K562 (cell line): ENCODE results near the gene NTPCR. TPM values are rescaled to one million over a fixed set of nuclear protein-coding genes. Genes with fewer than 3 reads are reported as not detected.

Experiments used
- ATAC-seq: fragments of 200-7000 bp; cut with Tn5 transposase; 3 replicates; pipeline ENCODE4 v1.9.1; 2020; ENCODE audit warnings: moderate library complexity
- BruUV-seq: library from RNA; stranded (reverse); fragments of 400-500 nt; replicated peaks from 2 replicates; lab custom pipeline; 2021; lab: Mats Ljungman, UMichigan
- CTCF ChIA-PET: fragments of 300-600 bp; formaldehyde crosslinking; extraction: SDS; loops from one replicate; lab custom pipeline; 2021; ENCODE audit warnings: low intra/inter-chr PET ratio; lab: Yijun Ruan, JAX
- POLR2A ChIA-PET: fragments of 300-600, 350-650 bp; sonication (Branson Sonifier 250); formaldehyde crosslinking; extraction: SDS; loops from one replicate; lab custom pipeline; 2021; ENCODE audit warnings: antibody characterized with exemption, inconsistent platforms; lab: Yijun Ruan, JAX
- DNase-seq, 4 experiments: peaks; one replicate each; pipeline versions ENCODE4 v3.0.0 to v3.0.0-alpha.2; 2011 to 2018; ENCODE audit warnings: low spot score in 3 of 4, mixed read lengths in 3 of 4; ENCODE audit errors: extremely low read depth in 1 of 4
- FAIRE-seq: peaks from 2 replicates; lab custom pipeline; 2011; peaks lifted over from hg19 to GRCh38; lab: Jason Lieb, UNC
- H2AFZ ChIP-seq: 2 replicates; pipeline ENCODE4 v1.6.0; 2011; ENCODE audit warnings: low read depth, low read length, control low read depth, inconsistent platforms
- H3K27ac ChIP-seq: fragments of 200-600 bp; 3 replicates; pipeline ENCODE4 v1.8.0; 2011; ENCODE audit warnings: low read depth, mild to moderate bottlenecking, control low read depth, inconsistent platforms, low read length, moderate library complexity, mixed read lengths; ENCODE audit errors: extremely low read depth
- H3K27me3 ChIP-seq, 2 experiments: fragments of 300-600 bp in 1 of 2; 2 replicates in 1 of 2; 3 replicates in 1 of 2; pipeline versions ENCODE4 v1.6.0 to v1.8.0; 2011; ENCODE audit warnings: inconsistent platforms in 2 of 2, low read length in 2 of 2, mild to moderate bottlenecking in 1 of 2, mixed read lengths in 1 of 2, moderate library complexity in 1 of 2; ENCODE audit not compliant: control insufficient read depth in 2 of 2, insufficient read depth in 2 of 2
- H3K36me3 ChIP-seq: fragments of 300-600 bp; 3 replicates; pipeline ENCODE4 v1.8.0; 2011; ENCODE audit warnings: mild to moderate bottlenecking, low read length, inconsistent platforms; ENCODE audit not compliant: control insufficient read depth, insufficient read depth
- H3K4me1 ChIP-seq, 2 experiments: fragments of 200-600 bp in 1 of 2; replicated peaks in 1 of 2; 2 replicates in 1 of 2; 3 replicates in 1 of 2; pipeline versions ENCODE4 v1.5.1 to v1.8.0; 2011; ENCODE audit warnings: inconsistent platforms in 2 of 2, low read length in 2 of 2, mild to moderate bottlenecking in 1 of 2, mixed read lengths in 1 of 2, moderate library complexity in 1 of 2; ENCODE audit not compliant: control insufficient read depth in 2 of 2, insufficient read depth in 2 of 2
- H3K4me2 ChIP-seq: 2 replicates; pipeline ENCODE4 v1.6.1; 2011; ENCODE audit warnings: low read length, control low read depth, inconsistent platforms, mixed read lengths; ENCODE audit not compliant: insufficient read depth
- H3K4me3 ChIP-seq: fragments of 200-600 bp; sonication (generic), shearing (Covaris generic); 2 replicates; pipeline ENCODE4 v1.5.1; 2016; ENCODE audit warnings: control low read depth, inconsistent platforms
- H3K79me2 ChIP-seq: fragments of 200-600 bp; 3 replicates; pipeline ENCODE4 v1.8.0; 2011; ENCODE audit warnings: low read length, inconsistent platforms; ENCODE audit not compliant: control insufficient read depth, insufficient read depth
- H3K9ac ChIP-seq, 2 experiments: 2 replicates each; pipeline versions ENCODE4 v1.6.0 to v1.6.1; 2011; ENCODE audit warnings: low read depth in 2 of 2, low read length in 2 of 2, control low read depth in 1 of 2, inconsistent platforms in 1 of 2, mild to moderate bottlenecking in 1 of 2, mixed read lengths in 1 of 2; ENCODE audit not compliant: insufficient read depth in 1 of 2
- H3K9me1 ChIP-seq: one replicate; pipeline ENCODE4 v1.6.0; 2011; ENCODE audit warnings: inconsistent platforms, mild to moderate bottlenecking, low read length, moderate library complexity; ENCODE audit not compliant: control insufficient read depth, insufficient read depth
- H3K9me3 ChIP-seq: replicated peaks from 2 replicates; pipeline ENCODE4 v1.5.1; 2011; ENCODE audit warnings: low read depth, low read length, inconsistent platforms; ENCODE audit not compliant: control insufficient read depth, insufficient read depth
- H4K20me1 ChIP-seq: replicated peaks from 2 replicates; pipeline ENCODE4 v1.6.1; 2011; ENCODE audit warnings: low read length, inconsistent platforms, mixed read lengths; ENCODE audit not compliant: control insufficient read depth, insufficient read depth
- JUND ChIP-seq, 2 experiments: IDR thresholded peaks; 2 replicates in 1 of 2; 3 replicates in 1 of 2; pipeline ENCODE4 v1.6.1; 2011; ENCODE audit warnings: borderline replicate concordance in 2 of 2, low read depth in 2 of 2, low read length in 2 of 2, improper control_type of control experiment in 1 of 2, missing biosample characterization in 1 of 2, missing genetic modification characterization in 1 of 2, missing genetic modification reagents in 1 of 2
- MAFG ChIP-seq: fragments of 450-650 bp; conservative IDR thresholded peaks from 2 replicates; pipeline ENCODE4 v1.6.1; 2016; ENCODE audit warnings: missing genetic modification characterization, missing compliant biosample characterization
- NFE2 ChIP-seq: IDR thresholded peaks from 2 replicates; pipeline ENCODE4 v1.6.1; 2014; ENCODE audit warnings: antibody characterized with exemption, low read depth
- NFE2L1 ChIP-seq: fragments of 450-650 bp; IDR thresholded peaks from 2 replicates; pipeline ENCODE4 v1.6.1; 2016; ENCODE audit warnings: missing genetic modification characterization, low read depth, mild to moderate bottlenecking, missing compliant biosample characterization, moderate library complexity, borderline replicate concordance
- RBFOX2 ChIP-seq: fragments of 200-400 bp; formaldehyde crosslinking; IDR thresholded peaks from 2 replicates; pipeline ENCODE4 v1.6.1; 2017; ENCODE audit warnings: low read depth, mild to moderate bottlenecking, low read length, moderate library complexity
- YY1 ChIP-seq, 3 experiments: IDR thresholded peaks; 2 replicates each; pipeline ENCODE4 v1.6.1; 2011; ENCODE audit warnings: low read length in 2 of 3, mild to moderate bottlenecking in 2 of 3, moderate library complexity in 2 of 3, borderline replicate concordance in 1 of 3, control low read depth in 1 of 3, low read depth in 1 of 3; ENCODE audit not compliant: insufficient read depth in 3 of 3, insufficient replicate concordance in 2 of 3, control insufficient read depth in 1 of 3, insufficient read length in 1 of 3; ENCODE audit errors: extremely low read depth in 1 of 3
- ZNF512 ChIP-seq: IDR thresholded peaks from 2 replicates; pipeline ENCODE4 v1.6.1; 2016; ENCODE audit warnings: missing genetic modification characterization, missing compliant biosample characterization
- WGBS: fragments of 100-300 bp; shearing (Covaris generic); methylation state at CpG from one replicate; pipeline ENCODE4 v1.1.6; 2016; ENCODE audit warnings: low coverage, mixed read lengths; ENCODE audit not compliant: insufficient coverage; ENCODE audit errors: missing lambda C conversion rate; 5-methylcytosine and 5-hydroxymethylcytosine counted together
- in situ Hi-C: fragments of 300-500 bp; cut with MboI; formaldehyde crosslinking; loops from 4 replicates; pipeline ENCODE4 v1.15.0; 2018; ENCODE audit warnings: inconsistent platforms, mixed read lengths
- intact Hi-C: fragments of 100-400 bp; cut with micrococcal nuclease; formaldehyde crosslinking; loops from 2 replicates; pipeline ENCODE4 v1.14.2; 2022
- polyA plus RNA-seq, 8 experiments: library from polyadenylated mRNA; depleted of rRNA in 4 of 8; stranded (reverse) in 5 of 8; unstranded in 3 of 8; fragments of >200 nt; fragmentation: Nextera tagmentation in 2 of 8; fragmentation: Illumina TruSeq in 1 of 8; extraction: Ambion mirVana in 2 of 8; extraction: Trizol in 1 of 8; gene quantifications; 2 replicates each; pipeline versions ENCODE4 v1.2.1 to v1.2.3, GENCODE V29; 2011 to 2014; ENCODE audit warnings: inconsistent platforms in 1 of 8, missing spikeins in 1 of 8
- total RNA-seq, 7 experiments: library from RNA; depleted of rRNA in 6 of 7; stranded (reverse); fragments of >200 nt in 6 of 7; fragmentation: Illumina TruSeq in 2 of 7; extraction: Trizol in 2 of 7; gene quantifications; 2 replicates each; pipeline versions ENCODE4 v1.2.1 to v1.2.3, GENCODE V29; 2011 to 2021; ENCODE audit warnings: low replicate concordance in 1 of 7

NTPCR gene
- total and polyA plus RNA-seq, 9 of the 15 experiments (the other 6 are each of a cell fraction or from before 2014, with no cell fraction given) = 19.3 to 105 (median 48.8) TPM

GRCh38 chr1:232904566-232904965 lies 45.8 kb upstream of the NTPCR start:
- Histone ChIP-seq H2AFZ (no peak overlapping the region), H3K79me2 (no peaks in the 10 kb centered on the region), H3K36me3 (no peaks in the 10 kb centered on the region), H3K9me1 (no peaks in the 10 kb centered on the region), H3K27me3 (peaks cover 0 to 25% of the 10 kb centered on the region in 2 experiments; a peak in 3 of 5 replicates), H3K9me3 (no peaks in the 10 kb centered on the region), H3K27ac (no peak overlapping the region), H3K9ac (no peak overlapping the region), H4K20me1 (no peaks in the 10 kb centered on the region), H3K4me2 (no peak overlapping the region), H3K4me1 (no peaks in the 10 kb centered on the region), H3K4me3 (no peak overlapping the region)
- intact Hi-C loops (no loop called here), in situ Hi-C loops (no loop called here)
- ChIA-PET CTCF (no interaction called here), POLR2A (no interaction called here)
- WGBS = 0% methylated on average over 1 of the region's 1 CpG
- DNase-seq = no peak
- no peak for FAIRE-seq
- TF ChIP-seq NFE2 (peak; percentile 74), YY1 (IDR thresholded peaks at IDR 0.05; ENCODE audit: borderline replicate concordance in 1 of 3, control insufficient read depth in 1 of 3, extremely low read depth in 1 of 3, insufficient read depth in 3 of 3, insufficient read length in 1 of 3, insufficient replicate concordance in 2 of 3, low read depth in 1 of 3, low read length in 2 of 3) (no peak), RBFOX2 (no peak), MAFG (tag) (peak; percentile 46; the same call in 1 of the 2 replicates), JUND (IDR thresholded peaks at IDR 0.05; ENCODE audit: borderline replicate concordance, low read depth, low read length) (peak; percentile 7; the same call in 1 of the 2 replicates), JUND (tag; IDR thresholded peaks at IDR 0.05; ENCODE audit: borderline replicate concordance, low read depth, low read length) (no peak), ZNF512 (tag) (peak; percentile 47; the same call in 1 of the 2 replicates), NFE2L1 (peak; percentile 18; the same call in 1 of the 2 replicates)
- peak; percentile 42; the same call in 2 of the 3 replicates for ATAC-seq
- BruUV-seq = no TSS peak
